HG03342 (cell line): ENCODE measurements around the gene TOLLIP.
"Not testable (repeated sequence)": the region's sequence is repeated elsewhere in the genome, so short reads cannot be mapped to it uniquely, and the experiment has no call there.

Source experiments
- ATAC-seq: cut with Tn5 transposase; IDR thresholded peaks from one replicate; pipeline ENCODE4 v1.9.1; 2021; ENCODE audit warnings: mild to moderate bottlenecking, moderate library complexity; ENCODE audit not compliant: unreplicated experiment

The TOLLIP gene

GRCh38 chr11:1266976-1267375, 42.5 kb downstream of the TOLLIP start:
- ATAC-seq: not testable (repeated sequence)

GRCh38 chr11:1265480-1265879, 44.0 kb downstream of the TOLLIP start:
- not testable (repeated sequence) for ATAC-seq

- not testable (repeated sequence) for ATAC-seq
These were observed 45.0 kb downstream of the TOLLIP start for GRCh38 chr11:1264444-1264843.

- ATAC-seq: no peak
These were observed 46.4 kb downstream of the TOLLIP start for GRCh38 chr11:1263010-1263409.

- peak; percentile 76 for ATAC-seq
These were observed 47.0 kb downstream of the TOLLIP start for GRCh38 chr11:1262172-1263006.

- ATAC-seq: no peak
These were observed 48.0 kb downstream of the TOLLIP start for GRCh38 chr11:1261241-1262071.

- ATAC-seq: no peak
These were observed 48.8 kb downstream of the TOLLIP start for GRCh38 chr11:1260620-1261019.

GRCh38 chr11:1260023-1260501, 49.4 kb downstream of the TOLLIP start:
- no peak for ATAC-seq

- ATAC-seq: no peak
These were observed 49.9 kb downstream of the TOLLIP start for GRCh38 chr11:1259561-1259960.

- ATAC-seq: no peak
These were observed 50.4 kb downstream of the TOLLIP start for GRCh38 chr11:1259076-1259461.

GRCh38 chr11:1258401-1259075, 50.9 kb downstream of the TOLLIP start:
- ATAC-seq: no peak

GRCh38 chr11:1257916-1258315, 51.5 kb downstream of the TOLLIP start:
- no peak for ATAC-seq

GRCh38 chr11:1257366-1257765, 52.1 kb downstream of the TOLLIP start:
- no peak for ATAC-seq

GRCh38 chr11:1256257-1257045, 53.0 kb downstream of the TOLLIP start:
- no peak for ATAC-seq

GRCh38 chr11:1255151-1255550, 54.3 kb downstream of the TOLLIP start:
- no peak for ATAC-seq

GRCh38 chr11:1254733-1255132, 54.7 kb downstream of the TOLLIP start:
- ATAC-seq: no peak

- ATAC-seq: no peak
These were observed 55.3 kb downstream of the TOLLIP start for GRCh38 chr11:1254086-1254648.

GRCh38 chr11:1253103-1253485, 56.3 kb downstream of the TOLLIP start:
- no peak for ATAC-seq

- no peak for ATAC-seq
These were observed 56.9 kb downstream of the TOLLIP start for GRCh38 chr11:1252371-1253102.
